Uterus (tissue), 4 donors: ENCODE results near the gene MAPKAPK2. TPM values are rescaled to one million over a fixed set of nuclear protein-coding genes. Genes with fewer than 3 reads are reported as not detected.
A peak's percentile ranks its signal among the peaks of the same experiment; 100 is the strongest.

ENCODE experiments used
- DNase-seq, 2 donors: peaks; one replicate each; pipeline ENCODE4 v3.0.0-alpha.2; 2019 to 2020
- H3K27ac ChIP-seq, 2 donors: fragments of 200-600 bp; sonication (generic); 1 replicate in 1 of 2; 2 replicates in 1 of 2; pipeline ENCODE4 v1.5.1; 2016 to 2018
- H3K27me3 ChIP-seq, 2 donors: fragments of 200-600 bp; sonication (generic); one replicate each; pipeline ENCODE4 v1.5.1; 2018 to 2019; ENCODE audit warnings: control low read depth in 1 of 2
- H3K36me3 ChIP-seq, 2 donors: fragments of 200-600 bp; sonication (generic); one replicate each; pipeline ENCODE4 v1.5.1; 2019; ENCODE audit warnings: control low read depth in 1 of 2
- H3K4me1 ChIP-seq, 2 donors: fragments of 200-600 bp; sonication (generic); one replicate each; pipeline ENCODE4 v1.5.1; 2018 to 2019; ENCODE audit warnings: control low read depth in 1 of 2
- H3K4me3 ChIP-seq, 2 donors: fragments of 200-600 bp; sonication (generic); 1 replicate in 1 of 2; 2 replicates in 1 of 2; pipeline ENCODE4 v1.5.1; 2018 to 2019; ENCODE audit warnings: mild to moderate bottlenecking in 1 of 2
- H3K9me3 ChIP-seq, 2 donors: fragments of 200-600 bp; sonication (generic); one replicate each; pipeline ENCODE4 v1.5.1; 2019; ENCODE audit warnings: control low read depth in 1 of 2
- POLR2A ChIP-seq, 2 donors: fragments of 450-650 bp; IDR thresholded peaks; one replicate each; pipeline ENCODE4 v1.6.1; 2016; ENCODE audit warnings: antibody characterized with exemption in 2 of 2, mild to moderate bottlenecking in 1 of 2, moderate library complexity in 1 of 2
- intact Hi-C: fragments of 100-400 bp; cut with DNase I; formaldehyde crosslinking; loops from one replicate; pipeline ENCODE4 v1.15.1; 2023; ENCODE audit warnings: low total_unique reads
- total RNA-seq, 4 donors: library from RNA; depleted of rRNA in 3 of 4; stranded (reverse); fragments of >200 nt in 3 of 4; gene quantifications; one replicate each; pipeline versions ENCODE4 v1.1.0 to v1.2.4, GENCODE V29; 2014 to 2023
- TF ChIP-seq, protein P1 (sequence below), 4 experiments: fragments of 200-600 bp in 2 of 4; fragments of 450-650 bp in 2 of 4; sonication (generic) in 2 of 4; IDR thresholded peaks; one replicate each; pipeline ENCODE4 v1.5.1; 2016 to 2019; ENCODE audit warnings: antibody characterized with exemption in 4 of 4, mild to moderate bottlenecking in 2 of 4, moderate library complexity in 1 of 4
- donor health status: DM: yes; HTN: yes; CAD: no.

Gene MAPKAPK2
- total RNA-seq, 4 donors from 2014 or later, result 17.1 to 89.2 (median 27.4) TPM

DNA sequence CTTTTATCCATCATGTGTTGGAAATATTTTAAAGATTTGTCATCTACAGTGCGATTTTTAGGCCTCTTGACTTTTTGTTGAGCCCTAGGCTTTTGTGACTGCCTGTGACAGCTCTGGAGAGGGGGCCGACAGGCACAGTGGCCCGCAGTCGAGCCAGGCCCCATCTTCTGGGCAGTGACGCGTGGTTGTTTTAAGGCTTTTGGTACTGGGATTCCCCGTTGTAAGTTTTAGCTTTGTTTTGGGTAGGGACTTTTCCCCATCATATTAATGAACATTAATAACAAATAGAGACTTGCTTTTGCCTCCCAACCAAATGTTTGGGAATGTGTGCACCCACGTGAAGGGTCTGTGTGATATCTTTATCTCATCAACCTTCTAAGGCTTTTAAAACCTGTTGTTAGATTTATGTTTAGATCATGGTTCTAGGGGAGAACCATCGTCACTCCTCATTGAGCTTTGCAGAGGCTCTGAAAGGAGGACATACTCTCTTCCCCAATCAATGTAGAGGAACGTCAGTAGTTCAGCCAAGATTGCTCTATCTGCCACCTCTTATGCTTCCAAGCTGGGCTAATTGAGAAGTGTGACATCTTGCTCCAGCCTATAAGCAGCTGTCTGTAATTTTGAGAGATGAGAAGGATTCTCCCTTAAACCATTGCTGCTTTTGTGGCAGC is 34.6 kb downstream of the MAPKAPK2 start:
- intact Hi-C loops, result no loop called here
- no peak for DNase-seq
- Histone ChIP-seq H3K9me3 (no peaks in the 10 kb centered on the region), H3K4me3 (no peak overlapping the region), H3K27ac (no peak overlapping the region), H3K27me3 (no peaks in the 10 kb centered on the region), H3K36me3 (no peaks in the 10 kb centered on the region), H3K4me1 (peaks cover 6% of the 10 kb centered on the region in 2 donors)
- TF ChIP-seq, protein P1, sequence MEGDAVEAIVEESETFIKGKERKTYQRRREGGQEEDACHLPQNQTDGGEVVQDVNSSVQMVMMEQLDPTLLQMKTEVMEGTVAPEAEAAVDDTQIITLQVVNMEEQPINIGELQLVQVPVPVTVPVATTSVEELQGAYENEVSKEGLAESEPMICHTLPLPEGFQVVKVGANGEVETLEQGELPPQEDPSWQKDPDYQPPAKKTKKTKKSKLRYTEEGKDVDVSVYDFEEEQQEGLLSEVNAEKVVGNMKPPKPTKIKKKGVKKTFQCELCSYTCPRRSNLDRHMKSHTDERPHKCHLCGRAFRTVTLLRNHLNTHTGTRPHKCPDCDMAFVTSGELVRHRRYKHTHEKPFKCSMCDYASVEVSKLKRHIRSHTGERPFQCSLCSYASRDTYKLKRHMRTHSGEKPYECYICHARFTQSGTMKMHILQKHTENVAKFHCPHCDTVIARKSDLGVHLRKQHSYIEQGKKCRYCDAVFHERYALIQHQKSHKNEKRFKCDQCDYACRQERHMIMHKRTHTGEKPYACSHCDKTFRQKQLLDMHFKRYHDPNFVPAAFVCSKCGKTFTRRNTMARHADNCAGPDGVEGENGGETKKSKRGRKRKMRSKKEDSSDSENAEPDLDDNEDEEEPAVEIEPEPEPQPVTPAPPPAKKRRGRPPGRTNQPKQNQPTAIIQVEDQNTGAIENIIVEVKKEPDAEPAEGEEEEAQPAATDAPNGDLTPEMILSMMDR (IDR thresholded peaks at IDR 0.05), result no peak
- TF ChIP-seq POLR2A (IDR thresholded peaks at IDR 0.05), result no peak

DNA sequence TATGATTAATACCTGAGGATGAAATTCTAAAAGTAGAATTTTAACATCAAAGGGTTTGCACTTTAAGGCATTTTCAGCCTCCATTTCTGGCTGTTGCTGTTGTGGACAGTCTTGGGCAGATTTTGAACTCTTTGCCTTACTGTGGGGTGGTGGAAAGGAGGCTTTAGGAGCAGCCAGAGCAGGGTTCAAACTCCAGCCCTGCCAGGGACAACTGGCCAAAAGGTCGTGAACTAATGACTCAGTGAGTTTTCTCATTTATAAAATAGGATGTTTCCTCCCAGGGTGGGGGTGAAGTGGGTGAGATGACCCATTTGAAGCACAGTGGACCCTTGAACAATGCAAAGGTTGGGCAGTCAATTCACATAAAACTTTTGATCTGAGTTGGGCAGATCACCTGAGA is 36.7 kb downstream of the MAPKAPK2 start:
- Histone ChIP-seq H3K27me3 (no peaks in the 10 kb centered on the region), H3K9me3 (no peaks in the 10 kb centered on the region), H3K4me3 (no peak overlapping the region), H3K4me1 (peaks cover 0 to 6% of the 10 kb centered on the region in 2 donors), H3K36me3 (no peaks in the 10 kb centered on the region), H3K27ac (no peak overlapping the region)
- TF ChIP-seq, protein P1 (IDR thresholded peaks at IDR 0.05), result no peak
- TF ChIP-seq POLR2A (IDR thresholded peaks at IDR 0.05), result no peak
- intact Hi-C loops, result loop anchor here (10.0 kb wide), 1 partner anchor 97 kb away; no protein-coding TSS in a partner anchor
- no peak for DNase-seq

DNA sequence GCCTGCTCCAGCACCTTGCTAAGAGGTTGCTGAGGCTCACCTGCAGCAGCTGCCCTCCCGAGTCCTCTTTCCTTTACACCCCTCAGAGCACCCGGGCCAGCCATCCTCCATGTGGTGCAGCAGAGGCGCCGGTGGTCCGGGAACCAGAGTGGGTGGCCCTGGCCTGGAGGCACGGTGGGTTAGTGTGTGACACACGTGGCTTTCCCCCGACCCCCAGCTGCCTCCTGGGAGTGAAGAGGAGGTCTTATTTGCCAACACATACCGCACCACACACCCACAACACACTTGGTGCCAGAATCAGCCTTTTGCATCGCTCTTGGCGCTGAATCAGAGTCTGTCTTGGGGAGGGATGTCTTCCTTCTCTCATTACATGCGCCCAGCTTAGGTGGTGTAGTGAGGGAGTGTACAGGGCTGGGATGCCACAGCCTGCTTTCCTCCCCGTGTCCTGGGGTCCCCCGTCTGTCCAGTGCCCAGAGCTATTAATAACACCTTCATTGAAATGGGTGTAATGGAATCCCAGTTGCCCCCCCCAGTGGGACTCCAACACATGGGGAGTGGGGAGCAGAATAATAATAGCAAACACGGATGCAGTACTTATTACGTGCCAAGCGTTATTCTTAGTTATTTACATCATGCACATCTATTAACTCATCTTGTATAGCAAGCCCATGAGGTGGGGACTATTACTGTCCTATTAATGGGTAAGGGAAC is 38.2 kb downstream of the MAPKAPK2 start:
- no peak for DNase-seq
- H3K27ac ChIP-seq, result peak overlapping the region in 1 of 2 donors; percentile 69
- TF ChIP-seq, protein P1 (IDR thresholded peaks at IDR 0.05), result no peak
- TF ChIP-seq POLR2A (IDR thresholded peaks at IDR 0.05), result no peak
- no peak overlapping the region for H3K4me3 ChIP-seq
- no peaks in the 10 kb centered on the region for H3K27me3 ChIP-seq
- peaks cover 0 to 7% of the 10 kb centered on the region in 2 donors for H3K4me1 ChIP-seq
- no peaks in the 10 kb centered on the region for H3K9me3 ChIP-seq
- intact Hi-C loops, result loop anchor here (10.0 kb wide), 1 partner anchor 98 kb away; no protein-coding TSS in a partner anchor
- no peaks in the 10 kb centered on the region for H3K36me3 ChIP-seq

DNA sequence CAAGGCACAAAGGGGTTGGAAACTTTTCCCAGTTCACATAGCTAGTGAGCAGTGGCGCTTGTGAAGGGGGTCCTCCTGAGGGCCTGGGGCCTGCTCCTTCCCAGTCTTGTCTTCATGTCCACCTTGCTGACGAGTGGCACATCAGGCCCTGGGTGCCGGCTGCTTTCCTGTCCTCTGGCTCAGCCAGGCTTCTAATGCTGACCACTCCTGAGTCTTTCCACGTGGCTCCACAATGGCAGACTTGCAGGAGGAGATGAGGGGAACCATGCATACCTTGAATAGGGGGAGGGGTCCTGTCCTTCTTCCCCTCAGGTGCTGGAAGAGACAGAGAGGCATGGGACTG is 38.7 kb downstream of the MAPKAPK2 start:
- no peak overlapping the region for H3K4me3 ChIP-seq

More for the DNA sequence above, 38.7 kb downstream of the MAPKAPK2 start:
- intact Hi-C loops, result loop anchor here (10.0 kb wide), 1 partner anchor 99 kb away; no protein-coding TSS in a partner anchor
- peaks cover 0 to 12% of the 10 kb centered on the region in 2 donors for H3K4me1 ChIP-seq
- TF ChIP-seq, protein P1 (IDR thresholded peaks at IDR 0.05), result no peak
- no peak for TF ChIP-seq POLR2A (IDR thresholded peaks at IDR 0.05)
- no peak for DNase-seq
- no peaks in the 10 kb centered on the region for H3K27me3 ChIP-seq
- no peaks in the 10 kb centered on the region for H3K36me3 ChIP-seq
- no peaks in the 10 kb centered on the region for H3K9me3 ChIP-seq
- H3K27ac ChIP-seq, result peak overlapping the region; percentile 14 to 69
